Right lobe of liver (tissue), 6 donors: Measurements from ENCODE around the gene HOPX. TPM values are rescaled to one million over a fixed set of nuclear protein-coding genes. Genes with fewer than 3 reads are reported as not detected.
A peak's percentile ranks its signal among the peaks of the same experiment; 100 is the strongest.

ENCODE experiments used
- ATAC-seq, 4 donors: fragments of 200-7000 bp; cut with Tn5 transposase; one replicate each; pipeline ENCODE4 v1.9.1; 2020; ENCODE audit warnings: mild to moderate bottlenecking in 4 of 4, moderate library complexity in 4 of 4
- DNase-seq, 3 donors: peaks; one replicate each; pipeline ENCODE4 v3.0.0-alpha.2; 2020
- H3K27ac ChIP-seq, 3 donors: fragments of 200-600 bp; one replicate each; pipeline ENCODE4 v1.8.0; 2022
- H3K27me3 ChIP-seq, 2 donors: fragments of 200-600 bp; one replicate each; pipeline ENCODE4 v1.8.0; 2022
- H3K36me3 ChIP-seq, 4 donors: fragments of 200-600 bp; sonication (generic) in 1 of 4; one replicate each; pipeline versions ENCODE4 v1.5.1 to v1.8.0; 2017 to 2022; ENCODE audit warnings: control low read depth in 1 of 4
- H3K4me1 ChIP-seq, 4 donors: fragments of 200-600 bp; sonication (generic) in 1 of 4; one replicate each; pipeline versions ENCODE4 v1.5.1 to v1.8.0; 2017 to 2022; ENCODE audit warnings: control low read depth in 1 of 4
- H3K4me3 ChIP-seq, 3 donors: fragments of 200-600 bp; one replicate each; pipeline ENCODE4 v1.8.0; 2022
- H3K9me3 ChIP-seq, 4 donors: fragments of 200-600 bp; sonication (generic) in 1 of 4; one replicate each; pipeline versions ENCODE4 v1.5.1 to v1.8.0; 2017 to 2022; ENCODE audit warnings: control low read depth in 1 of 4
- POLR2A ChIP-seq: fragments of 450-650 bp; IDR thresholded peaks from one replicate; pipeline ENCODE4 v1.6.1; 2017; ENCODE audit warnings: antibody characterized with exemption, mild to moderate bottlenecking
- WGBS: methylation state at CpG from one replicate; pipeline ENCODE4 v1.1.6; 2018; ENCODE audit warnings: low coverage, low lambda C conversion rate; ENCODE audit not compliant: insufficient coverage; ENCODE audit errors: missing lambda C conversion rate; 5-methylcytosine and 5-hydroxymethylcytosine counted together
- intact Hi-C, 2 donors: fragments of 100-400 bp; cut with DNase I; formaldehyde crosslinking; loops; one replicate each; pipeline versions ENCODE4 v1.11.2 to v1.14.1; 2022
- total RNA-seq, 6 experiments: library from RNA; depleted of rRNA in 2 of 6; stranded (reverse); fragments of >200 nt in 2 of 6; fragmentation: NEBNext Ultra II Directional in 3 of 6; extraction: Animal tissue kit (Norgen Biotek cat#: 25700) in 3 of 6; gene quantifications; one replicate each; pipeline versions ENCODE4 v1.1.0 to v1.2.4, GENCODE V29; 2016 to 2023
- TF ChIP-seq, protein P1 (sequence below), 4 donors: fragments of 200-600 bp in 3 of 4; fragments of 450-650 bp in 1 of 4; IDR thresholded peaks; one replicate each; pipeline versions ENCODE4 v1.5.1 to v1.8.0; 2016 to 2022; ENCODE audit warnings: antibody characterized with exemption in 4 of 4, mild to moderate bottlenecking in 2 of 4
- donor health status: DM: no; HTN: yes; CAD: no.
- donor health status: DM: no; HTN: no; CAD: no.
- donor health status: DM: no; HTN: no; CAD: no.
- donor health status: DM: no; HTN: yes; CAD: no.
- donor health status: DM: no; HTN: yes; CAD: no.

The HOPX gene
- total RNA-seq, 6 experiments from 2014 or later: 0.27 to 0.80 (median 0.42) TPM; not detected in 3

DNA sequence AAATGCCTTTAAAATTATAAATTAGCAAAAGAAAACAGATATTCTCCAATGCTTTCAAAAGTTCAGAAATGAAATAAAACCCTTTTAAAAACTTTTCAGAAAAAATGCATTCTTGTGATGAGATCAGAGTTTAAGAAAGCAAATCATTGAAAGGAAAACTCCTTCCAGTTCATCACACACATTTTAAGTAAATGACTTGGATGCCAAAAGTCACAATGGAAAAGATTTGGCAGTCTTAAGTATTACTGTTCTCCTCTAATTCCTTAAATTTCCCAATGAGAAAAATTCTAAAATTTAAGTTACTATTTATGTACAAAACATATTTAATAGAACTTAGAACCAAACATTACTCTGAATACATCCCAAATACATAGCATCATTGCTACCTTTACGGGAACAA is 21.1 kb downstream of the HOPX start:
- DNase-seq: no peak
- no peaks in the 10 kb centered on the region for H3K36me3 ChIP-seq
- TF ChIP-seq, protein P1, sequence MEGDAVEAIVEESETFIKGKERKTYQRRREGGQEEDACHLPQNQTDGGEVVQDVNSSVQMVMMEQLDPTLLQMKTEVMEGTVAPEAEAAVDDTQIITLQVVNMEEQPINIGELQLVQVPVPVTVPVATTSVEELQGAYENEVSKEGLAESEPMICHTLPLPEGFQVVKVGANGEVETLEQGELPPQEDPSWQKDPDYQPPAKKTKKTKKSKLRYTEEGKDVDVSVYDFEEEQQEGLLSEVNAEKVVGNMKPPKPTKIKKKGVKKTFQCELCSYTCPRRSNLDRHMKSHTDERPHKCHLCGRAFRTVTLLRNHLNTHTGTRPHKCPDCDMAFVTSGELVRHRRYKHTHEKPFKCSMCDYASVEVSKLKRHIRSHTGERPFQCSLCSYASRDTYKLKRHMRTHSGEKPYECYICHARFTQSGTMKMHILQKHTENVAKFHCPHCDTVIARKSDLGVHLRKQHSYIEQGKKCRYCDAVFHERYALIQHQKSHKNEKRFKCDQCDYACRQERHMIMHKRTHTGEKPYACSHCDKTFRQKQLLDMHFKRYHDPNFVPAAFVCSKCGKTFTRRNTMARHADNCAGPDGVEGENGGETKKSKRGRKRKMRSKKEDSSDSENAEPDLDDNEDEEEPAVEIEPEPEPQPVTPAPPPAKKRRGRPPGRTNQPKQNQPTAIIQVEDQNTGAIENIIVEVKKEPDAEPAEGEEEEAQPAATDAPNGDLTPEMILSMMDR (IDR thresholded peaks at IDR 0.05): no peak
- no peak for TF ChIP-seq POLR2A
- peaks cover 0 to 6% (median 0%) of the 10 kb centered on the region in 4 donors for H3K4me1 ChIP-seq
- no peak overlapping the region for H3K4me3 ChIP-seq
- 50% methylated on average over 1 of the region's 1 CpG for WGBS
- no peak for ATAC-seq
- H3K9me3 ChIP-seq: no peaks in the 10 kb centered on the region
- no peaks in the 10 kb centered on the region for H3K27me3 ChIP-seq
- H3K27ac ChIP-seq: no peak overlapping the region
- intact Hi-C loops: no loop called here

DNA sequence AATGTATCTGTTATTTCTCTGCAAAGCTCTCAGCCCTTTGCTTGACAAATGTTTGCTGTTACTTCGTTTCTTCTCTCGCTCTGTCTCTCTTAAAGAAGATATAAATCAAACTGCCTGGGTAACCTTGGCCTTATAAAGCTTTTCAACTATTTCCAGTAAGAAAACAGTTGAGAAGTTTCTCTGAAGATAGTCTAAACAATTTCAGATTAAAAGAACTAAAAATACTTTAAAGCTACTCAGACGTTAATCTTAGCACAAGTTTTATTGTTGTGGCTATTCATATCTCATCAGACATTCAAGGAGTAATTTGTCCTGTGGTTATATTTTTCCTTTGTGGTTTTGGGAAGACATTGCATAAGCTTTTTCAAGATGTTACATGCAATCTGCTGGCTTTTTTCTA is 22.6 kb downstream of the HOPX start:
- H3K36me3 ChIP-seq: no peaks in the 10 kb centered on the region
- TF ChIP-seq, protein P1 (IDR thresholded peaks at IDR 0.05): no peak
- TF ChIP-seq POLR2A: no peak
- H3K9me3 ChIP-seq: no peaks in the 10 kb centered on the region
- no peaks in the 10 kb centered on the region for H3K27me3 ChIP-seq
- H3K4me3 ChIP-seq: no peak overlapping the region
- intact Hi-C loops: no loop called here
- H3K4me1 ChIP-seq: peaks cover 0 to 6% (median 0%) of the 10 kb centered on the region in 4 donors
- WGBS: 49% methylated on average over 3 of the region's 3 CpGs
- H3K27ac ChIP-seq: no peak overlapping the region
- ATAC-seq: no peak
- no peak for DNase-seq

DNA sequence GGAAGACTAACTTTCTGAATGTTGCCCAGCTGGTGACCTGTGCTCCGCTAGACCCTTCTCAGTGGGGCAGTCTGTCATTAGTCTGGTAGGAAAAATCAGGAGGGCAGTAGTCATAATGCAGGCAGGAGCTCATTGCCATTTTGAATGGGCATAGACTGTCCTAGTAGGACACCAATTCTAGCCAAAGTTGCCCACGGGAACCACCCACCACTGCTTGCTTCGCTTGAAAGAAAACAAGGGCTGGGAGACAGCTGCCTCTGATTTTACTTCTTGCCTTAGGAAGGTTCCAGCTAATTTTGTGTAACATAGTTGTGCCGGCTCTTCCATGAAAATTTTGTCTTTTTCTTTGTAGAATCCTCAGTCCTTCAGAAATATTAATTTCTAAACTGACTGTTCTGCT is 23.3 kb downstream of the HOPX start:
- WGBS: 60% methylated on average over 4 of the region's 4 CpGs
- DNase-seq (no peak), ATAC-seq (no peak)
- H3K9me3 ChIP-seq: no peaks in the 10 kb centered on the region
- H3K27ac ChIP-seq: no peak overlapping the region
- no peaks in the 10 kb centered on the region for H3K36me3 ChIP-seq
- intact Hi-C loops: no loop called here
- H3K27me3 ChIP-seq: no peaks in the 10 kb centered on the region
- peaks cover 0 to 6% (median 0%) of the 10 kb centered on the region in 4 donors for H3K4me1 ChIP-seq
- no peak overlapping the region for H3K4me3 ChIP-seq
- no peak for TF ChIP-seq POLR2A
- TF ChIP-seq, protein P1 (IDR thresholded peaks at IDR 0.05): no peak

DNA sequence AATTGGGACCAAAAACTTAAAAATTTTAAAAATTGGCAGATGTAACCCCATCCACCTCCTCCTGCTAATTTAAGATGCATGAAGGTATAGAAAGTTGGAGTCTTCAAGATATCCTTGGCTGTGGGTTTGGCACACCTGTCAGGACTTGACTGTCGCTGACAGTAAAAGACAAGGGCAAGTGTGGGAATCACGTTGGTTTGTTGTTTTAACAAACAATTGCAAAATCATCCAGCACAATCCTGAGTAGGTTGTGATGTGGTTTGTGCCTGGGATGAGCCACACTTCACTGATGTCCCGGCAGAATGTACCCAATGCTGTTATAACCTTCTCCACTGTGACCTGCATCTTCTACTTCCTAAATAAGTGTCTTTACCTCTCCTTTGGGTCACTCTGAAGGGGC is 24.0 kb downstream of the HOPX start:
- Histone ChIP-seq H3K4me3 (no peak overlapping the region), H3K27ac (no peak overlapping the region), H3K27me3 (no peaks in the 10 kb centered on the region), H3K4me1 (peaks cover 0 to 6% (median 0%) of the 10 kb centered on the region in 4 donors), H3K36me3 (no peaks in the 10 kb centered on the region), H3K9me3 (no peaks in the 10 kb centered on the region)
- 15% methylated on average over 2 of the region's 3 CpGs for WGBS
- ATAC-seq: no peak
- TF ChIP-seq POLR2A: no peak
- TF ChIP-seq, protein P1 (IDR thresholded peaks at IDR 0.05): no peak
- intact Hi-C loops: no loop called here
- no peak for DNase-seq

DNA sequence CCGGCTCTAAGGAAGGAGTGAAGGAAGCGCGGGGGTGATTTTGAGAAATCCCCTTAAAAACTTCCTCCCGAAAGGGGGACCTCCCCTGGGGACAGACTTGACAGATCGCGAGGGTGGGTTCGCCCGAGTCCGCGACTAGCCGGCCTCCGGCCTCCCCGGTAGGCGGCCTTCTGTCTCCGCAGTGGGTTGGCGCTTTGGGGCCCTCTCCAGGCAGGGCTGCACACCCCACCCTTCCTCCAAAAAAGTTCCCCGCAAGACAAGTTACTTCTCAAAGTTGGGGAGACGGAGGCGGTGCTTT is 24.8 kb downstream of the HOPX start:
- intact Hi-C loops: no loop called here
- H3K36me3 ChIP-seq: no peaks in the 10 kb centered on the region
- no peaks in the 10 kb centered on the region for H3K9me3 ChIP-seq
- peaks cover 0 to 6% (median 0%) of the 10 kb centered on the region in 4 donors for H3K4me1 ChIP-seq
- 10% methylated on average over 2 of the region's 19 CpGs for WGBS
- ATAC-seq: peak; percentile 14 to 54 (median 42)
- peak overlapping the region; percentile 23 to 42 (median 26) for H3K4me3 ChIP-seq
- TF ChIP-seq POLR2A: no peak
- TF ChIP-seq, protein P1 (IDR thresholded peaks at IDR 0.05): no peak
- DNase-seq: peak in 1 of 3 donors; percentile 23
- no peak overlapping the region for H3K27ac ChIP-seq
- no peaks in the 10 kb centered on the region for H3K27me3 ChIP-seq
